IPS DF 19.7 (cell line): ENCODE results near the gene SRRD.
"Not testable (repeated sequence)": the region's sequence is repeated elsewhere in the genome, so short reads cannot be mapped to it uniquely, and the experiment has no call there.

ENCODE experiments used
- DNase-seq: peaks from one replicate; pipeline ENCODE4 v3.0.0-alpha.2; 2013; ENCODE audit warnings: low read depth, low spot score

SRRD gene, protein sequence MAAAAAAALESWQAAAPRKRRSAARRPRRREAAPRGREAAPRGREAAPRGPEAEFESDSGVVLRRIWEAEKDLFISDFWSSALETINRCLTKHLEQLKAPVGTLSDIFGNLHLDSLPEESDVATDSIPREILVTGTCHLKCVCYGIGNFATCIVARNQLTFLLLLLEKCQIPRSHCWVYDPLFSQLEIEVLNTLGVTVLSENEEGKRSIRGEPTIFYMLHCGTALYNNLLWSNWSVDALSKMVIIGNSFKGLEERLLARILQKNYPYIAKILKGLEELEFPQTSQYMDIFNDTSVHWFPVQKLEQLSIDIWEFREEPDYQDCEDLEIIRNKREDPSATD

DNA sequence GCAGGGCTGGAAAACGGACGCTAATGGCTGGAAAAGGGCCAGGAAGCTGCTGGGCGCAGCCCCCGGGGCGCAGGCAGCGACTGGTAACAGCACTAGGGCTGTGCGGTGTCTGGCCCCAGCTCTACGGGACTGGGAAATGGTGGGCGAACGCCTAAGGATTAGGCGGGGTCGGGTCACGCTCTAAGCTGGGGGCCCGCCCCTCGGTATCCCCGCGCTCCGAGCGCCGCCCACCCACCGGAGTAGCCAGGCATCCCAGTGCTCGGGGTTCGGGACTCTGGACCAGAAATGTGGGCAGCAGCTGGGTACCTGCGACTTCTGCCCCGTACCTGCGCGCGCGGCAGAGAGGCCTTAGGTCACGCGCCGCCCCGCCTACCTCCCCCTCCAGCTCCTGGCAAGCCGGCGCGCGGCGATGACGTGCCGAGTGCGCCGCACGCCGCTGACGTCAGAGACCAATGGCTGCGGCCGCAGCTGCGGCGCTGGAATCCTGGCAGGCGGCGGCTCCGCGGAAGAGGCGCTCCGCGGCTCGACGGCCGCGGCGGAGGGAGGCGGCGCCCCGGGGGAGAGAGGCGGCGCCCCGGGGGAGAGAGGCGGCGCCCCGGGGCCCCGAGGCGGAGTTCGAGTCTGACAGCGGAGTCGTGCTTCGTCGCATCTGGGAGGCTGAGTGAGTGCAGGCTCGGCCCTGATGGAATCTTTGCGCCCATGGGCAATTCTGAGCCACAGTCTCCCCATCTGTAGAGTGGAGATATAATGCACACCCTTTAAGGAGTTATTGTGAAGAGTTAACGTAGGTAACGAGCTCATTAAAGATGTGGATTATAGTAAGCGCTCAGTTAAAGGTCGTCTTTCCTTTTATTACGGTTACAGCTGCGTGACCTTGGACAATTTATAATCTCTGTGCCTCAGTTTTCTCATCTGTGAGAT lies at the start of gene SRRD, which contains the start of gene HPS4:
Gene SRRD, plus strand, starts transcription at position 439 of the 921 bp plus-strand sequence. Its CDS starts 14 bp downstream, at position 453.
Gene HPS4, minus strand, starts transcription at position 345 of the 921 bp plus-strand sequence. CDS start 2,021 bp downstream, outside the sequence.
- DNase-seq = peak; percentile 45

DNA sequence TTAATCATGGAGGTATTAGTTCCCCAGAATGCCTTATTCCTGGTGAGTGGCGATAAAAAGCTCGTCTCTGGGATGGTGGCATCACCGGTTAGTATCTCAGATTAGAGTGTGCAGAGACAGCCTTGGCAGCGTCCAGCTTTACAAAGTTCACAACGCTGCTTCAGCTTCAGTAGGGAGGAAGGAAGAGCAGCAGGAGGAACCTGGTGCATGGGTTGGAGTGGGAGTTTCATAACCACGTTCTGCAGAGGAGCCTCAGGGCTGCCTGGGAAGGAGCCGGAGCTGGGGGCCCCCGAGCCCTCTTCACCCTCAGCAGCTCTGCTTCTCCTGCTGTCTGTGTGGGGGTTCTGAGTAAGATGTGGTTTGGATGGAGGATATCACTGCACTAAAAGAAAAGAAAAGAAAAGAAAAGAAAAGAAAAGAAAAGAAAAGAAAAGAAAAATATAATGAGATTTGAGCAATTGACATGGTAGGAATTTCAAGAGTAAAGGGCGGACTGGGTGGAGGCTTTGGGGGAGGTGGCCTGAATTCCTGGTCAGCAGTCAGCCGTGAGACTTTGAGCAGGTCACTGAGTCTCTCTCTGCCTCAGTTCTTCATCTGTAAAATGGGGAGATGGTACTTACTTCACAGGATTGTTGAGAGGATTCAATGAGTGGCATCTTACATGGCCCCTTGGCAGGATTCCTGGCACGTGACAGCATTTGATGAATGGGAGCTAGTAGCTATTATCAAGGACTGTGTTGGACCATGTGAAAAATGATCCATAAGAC lies 48.2 kb upstream of the SRRD start:
- no peak for DNase-seq

DNA sequence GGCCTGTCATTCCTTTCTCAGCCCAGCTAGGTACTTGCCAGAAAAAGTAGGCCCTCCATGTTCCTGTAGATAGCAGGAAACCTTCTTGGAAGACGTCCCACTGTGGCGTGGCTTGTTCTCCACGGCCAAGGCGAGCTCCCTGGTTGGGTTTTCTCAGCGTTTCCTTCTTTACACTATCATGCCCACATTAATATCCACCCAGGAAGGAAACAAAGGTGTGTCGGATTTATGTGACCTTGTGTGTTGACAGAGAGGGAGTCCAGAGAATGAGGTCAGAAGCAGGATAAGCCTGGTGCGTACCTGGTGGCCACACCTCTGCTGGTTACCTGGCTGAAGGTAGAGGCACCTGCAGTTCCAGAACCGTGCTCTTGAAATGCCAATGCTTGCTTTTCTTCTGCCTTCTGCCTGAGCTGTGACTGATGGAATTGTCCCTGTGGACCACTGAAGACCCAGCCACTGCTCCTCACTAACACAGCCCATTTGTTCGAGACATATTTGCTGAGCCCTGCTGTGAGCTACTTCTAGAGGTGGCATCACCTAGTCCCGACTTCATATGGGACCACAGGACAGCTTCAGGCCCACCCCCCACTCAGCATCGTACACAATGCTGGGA lies 46.7 kb upstream of the SRRD start:
- no peak for DNase-seq

DNA sequence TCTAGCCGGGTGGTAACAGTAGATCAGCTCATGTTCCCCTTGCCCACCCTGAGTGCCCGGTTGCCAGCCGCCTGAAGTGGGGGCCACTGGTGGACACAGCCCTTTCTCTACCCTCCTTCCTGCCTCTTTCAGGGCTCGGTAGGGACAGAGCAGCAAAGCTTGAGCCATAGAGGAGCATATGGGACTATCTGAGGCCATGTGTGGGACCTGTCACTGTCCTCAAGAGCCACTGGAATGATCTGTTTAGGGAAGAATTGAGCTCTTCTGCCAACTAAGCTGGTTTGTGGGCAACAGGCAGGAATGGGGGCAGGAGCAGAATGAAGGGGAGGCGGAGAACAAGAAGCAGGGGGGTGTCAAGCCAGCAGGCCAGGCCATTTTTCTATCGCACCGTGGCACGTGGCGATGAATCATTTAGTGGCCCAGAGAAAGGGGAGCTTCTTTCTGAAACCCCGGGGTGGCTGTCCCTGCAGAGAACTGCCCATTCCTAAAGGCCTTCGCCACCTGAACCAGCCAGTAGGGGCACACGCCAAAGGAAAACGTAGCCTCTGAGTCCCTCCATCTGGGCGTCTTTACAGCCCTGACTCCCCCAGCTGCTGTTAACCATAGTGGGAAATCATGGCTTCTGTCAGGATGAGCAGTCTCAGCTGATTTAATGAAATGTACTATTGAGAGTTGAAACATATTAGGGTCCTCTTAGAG lies 45.8 kb upstream of the SRRD start:
- no peak for DNase-seq

DNA sequence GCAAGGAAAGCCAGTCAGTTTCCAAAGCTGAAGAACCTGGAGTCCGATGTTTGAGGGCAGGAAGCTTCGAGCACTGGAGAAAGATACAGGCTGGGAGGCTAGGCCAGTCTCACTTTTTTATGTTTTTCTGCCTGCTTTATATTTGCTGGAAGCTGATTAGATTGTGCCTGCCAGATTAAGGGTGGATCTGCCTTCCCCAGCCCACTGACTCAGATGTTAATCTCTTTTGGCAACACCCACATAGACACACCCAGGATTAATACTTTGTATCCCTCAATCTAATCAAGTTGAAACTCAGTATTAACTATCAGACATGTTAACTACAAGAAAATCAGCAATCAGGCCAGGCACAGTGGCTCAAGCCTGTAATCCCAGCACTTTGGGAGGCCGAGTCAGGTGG lies 44.9 kb upstream of the SRRD start:
- DNase-seq = not testable (repeated sequence)

DNA sequence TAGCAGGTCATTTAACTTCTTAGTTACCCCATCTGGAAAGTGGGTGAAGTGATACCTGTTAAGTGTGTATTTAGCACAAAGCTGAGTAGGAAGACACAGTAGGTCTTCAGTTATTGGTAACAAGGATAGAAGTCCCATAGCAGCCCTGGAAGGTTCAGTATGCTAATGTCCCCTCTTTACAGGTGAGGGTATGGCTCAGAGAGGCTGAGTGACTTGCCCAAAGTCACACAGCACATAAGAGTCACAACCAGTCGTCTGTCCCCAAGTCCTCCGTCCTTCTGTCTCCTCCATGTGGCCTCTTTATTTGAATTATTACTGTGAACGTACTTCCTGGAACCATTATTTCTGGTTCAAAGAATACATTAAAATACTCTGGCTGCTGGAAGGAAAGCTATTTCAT lies 44.1 kb upstream of the SRRD start:
- no peak for DNase-seq

DNA sequence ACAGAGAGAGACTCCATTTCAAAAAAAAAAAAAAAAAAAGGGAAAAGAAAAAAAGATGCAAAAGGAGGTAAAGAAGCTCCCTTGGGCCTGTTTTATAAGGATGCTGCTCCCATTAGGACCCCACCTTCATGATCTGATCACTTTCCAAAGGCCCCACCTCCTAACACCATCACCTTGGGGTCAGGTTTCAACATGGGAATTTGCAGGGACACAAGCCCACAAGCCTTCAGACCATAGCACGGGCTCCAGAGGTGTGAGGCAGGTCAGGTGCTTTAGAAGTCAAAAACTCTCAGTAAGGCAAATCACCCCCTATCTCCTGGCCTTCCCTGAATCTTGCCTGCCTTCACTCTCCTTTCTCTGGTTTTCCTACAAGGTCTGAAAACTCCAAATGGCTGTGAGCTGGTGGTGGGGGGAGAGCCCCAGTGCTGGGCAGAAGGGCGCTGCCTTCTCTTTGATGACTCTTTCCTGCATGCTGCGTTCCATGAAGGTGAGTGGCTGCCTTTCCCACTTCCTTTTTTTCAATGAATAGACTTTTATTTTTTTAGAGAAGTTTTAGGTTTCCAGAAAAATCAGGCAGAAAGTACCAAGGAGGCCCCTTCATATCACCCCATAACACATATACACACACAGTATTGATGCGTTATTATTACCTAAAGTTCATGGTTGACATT lies 41.5 kb upstream of the SRRD start:
- DNase-seq = no peak

DNA sequence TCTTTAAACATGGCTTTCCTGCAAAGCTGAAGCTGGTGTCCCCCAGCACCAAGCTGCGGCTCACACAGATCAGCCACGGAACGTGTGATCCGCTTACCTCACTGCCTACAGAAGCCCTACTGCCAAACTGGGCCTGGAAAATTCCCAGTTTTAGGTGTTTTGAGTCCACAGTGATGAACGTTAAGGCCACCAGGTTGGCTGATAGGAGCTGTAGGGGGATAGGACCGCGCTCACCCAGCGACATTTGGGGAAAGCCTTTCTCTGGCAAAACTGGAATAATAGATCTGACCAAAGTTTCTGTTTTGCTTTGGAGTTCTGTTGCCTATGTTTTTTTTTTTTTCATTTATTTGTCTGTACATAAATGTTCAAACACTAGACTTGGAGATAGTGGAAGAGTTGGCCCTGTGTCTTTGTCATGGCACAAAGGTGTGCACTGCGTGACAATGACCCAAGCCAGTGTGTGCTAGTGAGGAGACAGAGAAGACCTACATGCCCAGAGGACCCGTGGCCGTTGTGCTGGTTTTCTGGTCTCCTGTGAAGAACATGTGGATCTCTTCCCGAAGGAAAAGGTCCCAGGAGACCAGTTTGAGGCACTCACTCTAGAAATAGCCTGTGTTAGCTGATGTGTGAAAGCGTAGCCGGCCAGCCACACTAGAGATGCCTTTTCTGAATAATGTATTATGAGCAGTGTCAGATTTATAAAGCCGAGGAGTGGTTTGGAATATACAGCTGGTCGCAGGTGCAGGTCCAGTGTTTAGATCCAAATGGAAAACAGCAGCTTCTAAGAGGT lies 39.6 kb upstream of the SRRD start:
- no peak for DNase-seq

DNA sequence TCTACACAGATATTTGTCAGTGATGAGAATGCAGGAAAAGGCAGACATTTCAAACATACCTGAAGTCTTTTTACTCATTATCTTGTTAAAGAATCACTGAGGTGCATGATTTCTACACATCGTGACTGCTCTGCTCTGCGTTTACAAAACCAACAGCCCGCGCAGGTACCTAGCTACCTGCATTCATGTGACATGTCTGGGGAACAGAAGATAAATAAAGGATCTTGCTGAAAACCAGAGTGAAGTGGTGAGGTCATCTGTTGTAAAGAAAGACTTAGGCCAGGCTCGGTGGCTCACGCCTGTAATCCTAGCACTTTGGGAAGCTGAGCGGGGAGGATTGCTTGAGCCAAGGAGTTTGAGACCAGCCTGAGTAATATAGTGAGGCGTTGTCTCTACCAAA lies 38.9 kb upstream of the SRRD start:
- no peak for DNase-seq

DNA sequence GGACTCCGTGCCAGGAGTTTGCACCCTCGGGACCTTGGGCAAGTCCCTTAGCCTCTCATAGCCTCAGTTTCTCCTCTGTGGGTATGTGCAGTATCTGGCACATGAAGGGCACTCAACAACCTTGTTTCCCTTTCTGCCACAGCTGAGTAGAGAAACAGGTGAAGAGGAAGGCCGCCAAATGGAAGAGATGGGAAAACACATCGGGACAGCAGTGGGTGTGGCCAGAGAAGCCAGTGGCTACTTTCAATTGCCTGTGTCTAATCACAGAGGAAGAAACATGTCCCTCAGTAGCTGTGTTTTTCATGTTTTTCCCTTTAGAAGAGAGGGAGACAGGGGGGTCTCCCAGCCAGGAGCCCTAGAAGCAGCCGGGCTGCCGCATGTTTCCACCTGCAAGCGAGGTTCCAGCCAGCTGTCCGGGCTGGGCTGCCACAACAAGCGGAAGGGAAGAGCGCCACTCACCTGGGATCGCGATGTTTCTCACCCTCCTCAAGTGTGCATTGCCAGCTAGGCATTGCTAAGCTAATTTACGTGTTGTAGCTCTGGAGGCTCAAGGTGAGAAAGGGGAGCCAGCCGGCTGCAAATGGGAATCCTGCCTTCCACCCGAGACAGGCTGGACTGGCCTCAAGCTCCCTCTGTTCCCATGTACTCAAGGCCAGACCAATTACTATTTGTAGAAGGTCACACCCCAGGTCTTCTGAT lies 38.0 kb upstream of the SRRD start:
- no peak for DNase-seq

DNA sequence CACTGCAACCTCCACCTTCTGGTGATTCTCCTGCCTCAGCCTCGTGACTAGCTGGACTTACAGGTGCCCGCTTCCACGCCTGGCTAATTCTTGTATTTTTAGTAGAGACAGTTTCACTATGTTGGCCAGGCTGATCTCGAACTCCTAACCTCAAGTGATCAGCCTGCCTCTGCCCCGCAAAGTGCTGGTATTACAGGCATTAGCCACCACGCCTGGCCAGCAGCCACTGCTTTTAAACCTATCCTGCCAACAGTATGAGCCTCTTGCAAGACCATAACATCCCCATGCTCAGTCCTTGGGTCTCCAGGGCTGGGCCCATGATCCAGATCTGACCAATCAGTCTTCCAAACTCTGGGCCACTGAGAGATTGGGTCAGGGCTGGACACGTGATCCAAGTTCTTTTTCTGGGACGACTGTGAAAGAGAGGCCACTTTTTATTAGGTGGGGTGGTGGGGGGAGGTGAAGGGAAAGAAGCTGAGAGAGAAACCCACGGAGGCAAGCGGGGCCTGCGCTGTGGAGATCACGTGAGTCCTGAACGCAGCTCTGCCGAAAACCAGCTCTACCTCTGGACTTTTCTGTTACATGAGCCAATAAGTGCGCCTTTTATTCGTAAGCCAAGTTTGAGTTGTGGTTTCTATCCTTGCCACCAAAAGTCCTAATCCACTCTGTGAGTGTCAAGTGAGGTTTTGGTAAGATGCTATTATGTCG lies 36.7 kb upstream of the SRRD start:
- DNase-seq = no peak

DNA sequence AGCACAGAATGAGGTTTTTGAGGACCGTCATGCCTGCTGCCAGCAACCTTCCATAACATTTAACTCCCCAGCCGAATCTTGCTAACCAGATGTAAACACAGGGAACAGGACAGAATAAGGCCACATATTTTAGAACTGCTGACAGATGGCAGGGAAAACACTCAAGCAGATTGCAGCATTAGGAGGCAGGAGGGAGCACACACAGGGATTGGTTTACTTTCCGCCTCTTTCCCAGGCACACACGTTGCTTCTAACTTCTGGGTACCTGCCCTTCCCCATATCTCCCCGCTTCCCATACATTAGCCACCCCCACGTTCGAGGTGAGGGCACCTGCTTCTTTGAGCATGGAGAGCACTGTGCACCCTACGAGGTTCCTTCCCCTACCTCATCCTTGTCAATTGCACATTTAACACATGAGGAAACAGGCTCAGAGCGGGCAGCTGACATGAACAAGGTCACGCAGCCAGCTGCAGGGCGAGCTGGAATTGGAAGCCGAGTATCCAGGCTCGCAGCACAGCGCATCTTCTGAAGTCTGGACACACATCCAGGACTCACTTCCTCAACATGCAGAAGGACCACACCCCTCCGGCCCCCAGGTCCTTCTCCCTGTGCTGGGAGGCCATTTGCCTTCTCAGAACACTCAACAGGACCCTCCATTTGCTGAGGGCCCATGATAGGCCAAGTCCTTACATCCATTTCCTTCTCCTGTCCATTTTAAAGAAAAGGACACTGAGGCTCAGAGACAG lies 35.9 kb upstream of the SRRD start:
- DNase-seq = no peak

DNA sequence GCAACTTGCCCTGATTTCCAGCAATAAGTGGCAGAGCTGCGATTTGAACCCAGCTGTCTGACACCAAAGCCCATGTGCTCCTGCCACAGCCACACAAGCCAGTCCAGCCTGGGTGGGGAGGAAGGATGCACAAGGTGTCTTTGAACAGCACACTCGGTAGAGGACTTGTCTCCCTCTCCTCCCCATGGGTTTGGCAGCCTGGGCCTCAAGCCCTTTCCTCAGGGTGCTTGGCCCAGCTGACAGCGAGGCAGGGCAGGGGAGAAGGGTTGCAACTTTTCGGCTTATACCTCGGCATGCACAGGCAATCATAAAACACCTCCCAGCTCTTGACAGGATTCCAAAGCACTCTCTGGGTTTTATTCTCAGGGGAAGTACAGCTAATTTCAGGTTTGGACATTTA lies 35.3 kb upstream of the SRRD start:
- no peak for DNase-seq

DNA sequence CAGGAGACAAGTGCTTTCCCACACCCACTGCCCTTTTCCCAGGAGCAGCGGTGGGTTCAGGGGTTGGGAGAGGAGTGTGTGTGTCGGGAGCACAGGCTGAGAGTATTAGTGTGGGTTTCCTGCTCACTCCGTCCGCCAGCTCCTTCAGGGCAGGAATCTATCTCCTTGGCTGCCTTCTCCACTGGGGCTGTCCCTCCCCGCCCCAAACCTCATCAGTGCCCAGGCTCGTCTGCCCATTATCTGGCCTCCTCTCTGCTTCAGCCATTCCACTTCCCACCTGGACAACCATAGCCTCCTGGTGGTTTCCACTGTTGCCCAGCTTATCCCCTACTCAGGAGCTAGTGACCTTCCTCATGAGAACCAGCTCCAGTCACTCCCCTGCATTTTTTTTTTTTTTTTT lies 34.7 kb upstream of the SRRD start:
- no peak for DNase-seq

DNA sequence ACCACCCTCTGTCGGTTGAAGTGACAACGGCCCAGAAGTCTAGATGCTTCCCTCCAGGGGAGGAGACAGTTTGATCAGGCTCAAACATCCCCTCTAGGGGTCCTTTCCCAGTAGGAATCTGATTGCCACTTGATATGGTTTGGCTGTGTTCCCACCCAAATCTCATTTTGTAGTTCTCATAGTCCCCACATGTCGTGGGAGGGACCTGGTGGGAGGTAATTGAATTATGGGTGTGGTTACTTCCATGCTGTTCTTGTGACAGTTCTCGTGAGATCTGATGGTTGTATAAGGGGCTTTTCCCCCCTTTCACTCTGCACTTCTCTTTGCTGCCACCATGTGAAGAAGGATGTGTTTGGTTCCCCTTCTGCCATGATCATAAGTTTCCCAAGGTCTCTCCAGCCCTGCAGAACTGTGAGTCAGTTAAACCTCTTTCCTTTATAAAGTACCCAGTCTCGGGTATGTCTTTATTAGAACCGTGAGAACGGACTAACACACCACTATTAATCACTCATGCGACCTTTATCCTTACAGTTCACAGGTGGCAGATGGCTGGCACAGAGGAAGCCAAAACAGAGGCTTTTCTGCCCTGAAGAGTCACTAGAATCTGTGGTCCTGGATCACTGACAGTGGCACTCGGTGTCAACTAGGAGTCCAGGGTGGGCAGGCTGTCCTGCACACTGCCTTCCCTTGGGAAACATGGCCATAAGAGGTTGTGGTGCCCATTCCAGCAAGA lies 33.1 kb upstream of the SRRD start:
- DNase-seq = no peak

DNA sequence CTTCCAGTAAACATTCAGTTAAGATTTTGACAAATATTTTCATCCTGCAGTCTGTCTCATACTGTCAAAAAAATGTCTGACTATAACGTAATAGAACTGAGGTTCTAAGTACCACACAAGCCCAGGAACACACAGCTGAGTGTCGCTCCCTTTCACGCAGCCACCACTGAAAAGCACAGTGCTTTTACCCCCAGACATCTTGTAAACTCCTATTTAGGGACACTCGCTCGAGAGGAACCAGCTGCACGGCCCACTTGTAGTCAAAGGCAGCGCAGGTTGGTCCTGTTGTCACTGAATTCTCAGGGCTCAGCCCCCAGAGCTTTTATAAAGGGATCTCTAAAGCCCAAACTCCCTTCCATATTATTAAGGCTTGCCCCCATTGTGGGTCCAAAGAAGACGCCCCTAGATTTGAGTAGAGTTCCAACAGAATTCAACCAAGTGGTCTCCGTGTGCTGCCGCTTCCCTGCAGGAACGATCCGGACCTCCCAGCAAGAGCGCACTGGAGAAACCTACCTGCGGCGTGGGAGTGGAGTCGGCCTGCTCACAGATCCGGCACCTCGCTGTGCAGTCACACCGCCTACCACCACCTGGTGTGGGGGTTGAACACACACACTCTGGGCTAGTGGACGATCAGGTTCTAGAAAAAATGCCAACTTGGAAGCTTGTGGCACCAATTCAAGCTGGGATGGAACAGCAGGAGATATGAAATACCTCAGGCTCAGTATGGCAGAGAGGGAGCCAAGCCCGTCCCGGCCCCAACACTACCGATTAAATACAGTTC lies 31.3 kb upstream of the SRRD start:
- no peak for DNase-seq
